Cortex of kidney (tissue), 1 donor: ENCODE measurements around the gene ODF4.

Source experiments
- DNase-seq: peaks from one replicate; lab custom pipeline; 2025; lab: John Stamatoyannopoulos, UW

Gene ODF4

GRCh38 chr17:8339540-8339939, at the start of gene ODF4:
Gene ODF4 (plus strand): TSS chr17:8339840. CDS start chr17:8340052, 212 bp downstream.
- DNase-seq = no peak

GRCh38 chr17:8290043-8290442, 49.6 kb upstream of the ODF4 start:
- no peak for DNase-seq

DNA sequence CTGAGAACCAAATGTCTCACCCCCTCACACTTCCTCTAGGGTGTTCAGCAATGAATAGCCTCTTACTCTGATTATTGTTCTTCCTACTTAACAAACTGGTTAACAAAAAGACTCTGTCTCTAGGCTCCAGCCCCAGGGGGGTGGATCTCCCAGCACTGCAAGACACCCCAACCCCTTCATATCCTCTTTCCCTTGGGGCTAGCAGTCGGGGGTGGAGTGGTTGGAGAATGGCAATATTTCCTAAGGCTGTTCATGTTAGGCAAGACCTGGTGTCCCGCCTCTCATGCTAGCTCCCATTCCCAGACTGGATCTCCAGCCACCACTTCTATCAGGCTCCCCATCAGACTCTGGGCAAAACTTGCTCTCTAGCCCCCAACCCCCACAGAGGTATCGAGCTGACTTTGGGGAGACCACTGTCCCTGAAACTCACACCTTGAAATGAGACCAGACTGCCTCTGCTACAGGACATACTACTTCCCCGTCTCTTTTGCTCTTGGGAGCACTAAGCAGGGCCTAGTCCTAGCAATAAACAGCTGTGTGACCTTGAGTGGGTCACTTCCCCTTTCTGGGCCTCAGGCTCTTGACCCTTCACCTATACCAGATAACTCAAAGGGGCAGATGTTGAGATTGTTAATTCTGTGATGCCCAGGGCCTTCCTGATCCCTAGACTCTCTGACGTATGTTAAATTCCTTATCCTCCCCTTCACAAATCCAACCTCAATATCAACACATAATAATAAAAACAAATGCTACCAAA, 46.8 kb upstream of the ODF4 start:
- no peak for DNase-seq

DNA sequence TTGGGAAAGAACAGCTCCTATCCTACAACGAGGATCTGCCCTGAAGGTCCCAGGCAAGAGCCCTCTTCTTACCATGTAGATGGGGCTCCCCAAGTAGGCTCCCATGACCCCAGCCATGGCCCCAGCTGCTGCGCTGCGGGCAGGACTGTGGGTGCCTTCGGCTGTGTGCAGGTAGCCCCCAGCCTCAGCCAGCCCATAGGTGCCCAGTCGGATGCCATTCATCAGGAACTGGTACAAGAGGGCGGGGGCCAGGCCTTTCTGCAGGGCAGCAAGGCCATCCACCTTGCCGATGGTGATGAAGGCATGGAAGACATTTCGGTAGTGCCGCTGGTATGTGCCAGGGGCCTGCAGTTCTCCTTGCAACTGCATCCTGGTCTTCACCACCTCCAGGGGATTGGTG, 45.3 kb upstream of the ODF4 start:
- no peak for DNase-seq

- DNase-seq = no peak
Observed at GRCh38 chr17:8294814-8295316, 44.8 kb upstream of the ODF4 start.

- DNase-seq = no peak
Observed at GRCh38 chr17:8300226-8300625, 39.4 kb upstream of the ODF4 start.

DNA sequence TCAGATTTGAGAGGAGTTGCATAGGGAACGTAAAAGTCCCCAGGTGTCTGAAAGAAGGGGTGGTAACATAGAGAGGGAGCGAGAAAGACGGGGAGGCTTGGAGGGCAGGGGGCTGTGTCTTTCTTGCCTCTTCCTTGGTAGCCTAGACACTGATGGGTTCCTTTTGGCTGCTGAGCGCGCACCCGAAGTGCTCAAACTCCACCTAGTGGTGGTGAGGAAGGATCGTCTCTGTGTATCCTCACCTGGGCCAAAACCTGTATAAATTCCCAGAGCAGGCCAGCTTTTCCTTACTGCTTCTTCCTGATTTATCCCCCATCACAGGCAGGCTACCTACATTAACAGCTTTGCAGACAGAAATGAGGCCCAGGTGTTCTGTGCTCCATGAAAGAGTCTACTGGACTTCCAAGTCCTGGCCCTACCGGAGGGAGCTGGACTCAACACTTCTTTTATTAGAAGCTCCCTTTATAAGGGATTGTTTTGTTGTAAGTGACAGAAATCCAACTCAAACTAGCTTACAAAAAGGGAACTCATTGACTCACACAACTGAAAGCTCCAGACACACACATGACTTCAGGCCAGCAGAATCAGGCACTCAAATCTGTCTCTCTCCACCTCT, 38.9 kb upstream of the ODF4 start:
- no peak for DNase-seq

DNA sequence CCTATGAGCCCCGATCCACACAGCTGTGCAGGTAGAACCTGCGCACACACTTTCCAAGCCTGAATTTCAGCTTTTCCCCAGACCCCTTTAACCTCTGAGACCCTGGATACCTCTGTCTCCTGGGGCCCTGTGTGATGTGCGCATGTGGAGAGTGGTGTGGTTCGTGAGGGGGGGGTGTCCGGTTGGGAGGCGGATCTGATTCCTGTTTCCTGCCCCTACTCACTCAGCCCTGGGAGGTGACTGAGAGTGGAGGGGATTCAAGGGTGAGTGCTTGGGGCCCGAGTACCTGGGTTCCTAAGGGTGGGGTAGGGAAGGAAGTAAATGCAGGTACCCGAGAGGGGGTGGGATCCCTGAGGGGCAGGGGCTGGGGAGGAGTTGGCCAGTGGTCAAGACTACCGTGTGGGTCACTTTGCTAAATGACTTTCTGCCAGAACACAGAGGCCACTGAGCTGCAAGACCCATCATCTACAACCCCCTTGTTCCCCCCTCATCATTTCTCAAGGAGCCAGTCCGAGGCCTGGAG, 29.0 kb upstream of the ODF4 start:
- DNase-seq = no peak

- no peak for DNase-seq
Observed at GRCh38 chr17:8311131-8311790, 28.4 kb upstream of the ODF4 start.

- no peak for DNase-seq
Observed at GRCh38 chr17:8312251-8312650, 27.4 kb upstream of the ODF4 start.

GRCh38 chr17:8312726-8313600, 26.7 kb upstream of the ODF4 start:
- no peak for DNase-seq

- no peak for DNase-seq
Observed at GRCh38 chr17:8314797-8315763, 24.6 kb upstream of the ODF4 start.

GRCh38 chr17:8315764-8316217, 23.8 kb upstream of the ODF4 start:
- no peak for DNase-seq

GRCh38 chr17:8318010-8318935, 21.4 kb upstream of the ODF4 start:
- no peak for DNase-seq

GRCh38 chr17:8320262-8320661, 19.4 kb upstream of the ODF4 start:
- DNase-seq = no peak

DNA sequence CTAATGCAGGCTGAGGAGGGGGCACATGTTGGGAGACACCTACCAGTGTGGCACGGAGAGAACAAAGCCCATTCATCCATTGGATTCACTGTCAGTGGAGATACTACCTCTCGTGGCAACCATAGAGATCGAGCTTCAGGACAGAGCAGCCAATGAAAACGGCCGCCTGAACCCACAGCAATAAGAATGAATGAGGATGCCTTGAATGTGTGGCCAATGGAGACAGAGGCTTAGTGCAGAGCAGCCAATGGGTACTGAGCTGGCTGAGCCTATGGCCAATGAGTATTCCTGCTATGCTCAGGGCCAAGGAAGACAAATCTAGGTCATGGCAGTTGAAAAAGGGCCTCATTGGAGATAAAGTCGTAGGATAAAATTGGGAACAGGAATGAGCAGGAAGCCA, 18.6 kb upstream of the ODF4 start:
- DNase-seq = no peak

- no peak for DNase-seq
Observed at GRCh38 chr17:8322061-8322460, 17.6 kb upstream of the ODF4 start.

- no peak for DNase-seq
Observed at GRCh38 chr17:8324132-8324531, 15.5 kb upstream of the ODF4 start.

DNA sequence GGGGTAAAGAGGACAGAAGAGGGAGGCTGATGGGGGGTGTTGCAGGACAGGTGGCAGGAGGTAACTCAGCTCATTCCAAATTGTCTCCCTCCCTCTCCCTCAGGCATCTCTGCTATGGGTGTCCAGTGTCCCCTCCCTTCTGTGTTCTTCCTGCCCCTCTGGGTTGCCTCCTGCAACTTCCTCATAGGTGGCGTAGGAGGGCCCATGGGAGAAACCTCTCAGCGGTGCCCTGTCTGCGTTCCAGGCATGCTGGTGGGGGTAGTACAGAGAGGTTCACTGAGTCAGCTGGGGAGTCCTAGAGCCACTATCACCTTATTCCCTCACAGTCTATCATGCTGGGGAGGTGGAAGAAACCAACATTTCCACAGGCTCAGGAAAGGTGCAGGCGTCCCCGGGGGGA, 14.7 kb upstream of the ODF4 start:
- DNase-seq = no peak
